DND-41 (cell line): ENCODE results near the gene HLA-C.

Source experiments
- ATAC-seq: fragments of 200-7000 bp; cut with Tn5 transposase; 3 replicates; pipeline ENCODE4 v1.9.1; 2021; ENCODE audit warnings: low read depth; ENCODE audit not compliant: insufficient read depth
- DNase-seq: peaks from one replicate; pipeline ENCODE4 v3.0.0-alpha.2; 2020
- H2AFZ ChIP-seq: 2 replicates; pipeline ENCODE4 v1.6.0; 2012; ENCODE audit warnings: low read depth, low read length
- H3K27ac ChIP-seq: 2 replicates; pipeline ENCODE4 v1.5.1; 2012; ENCODE audit warnings: low read length, inconsistent platforms
- H3K27me3 ChIP-seq: fragments of 200-600 bp; sonication (generic); 2 replicates; pipeline ENCODE4 v1.6.0; 2012; ENCODE audit warnings: low read length, mild to moderate bottlenecking, inconsistent platforms; ENCODE audit not compliant: insufficient read depth, poor library complexity
- H3K36me3 ChIP-seq: 2 replicates; pipeline ENCODE4 v1.5.1; 2012; ENCODE audit warnings: low read length, inconsistent platforms; ENCODE audit not compliant: insufficient read depth
- H3K4me1 ChIP-seq: 2 replicates; pipeline ENCODE4 v1.5.1; 2012; ENCODE audit warnings: mild to moderate bottlenecking, low read length; ENCODE audit not compliant: insufficient read depth
- H3K4me2 ChIP-seq: 2 replicates; pipeline ENCODE4 v1.6.0; 2012; ENCODE audit warnings: mild to moderate bottlenecking, moderate library complexity, low read length, inconsistent platforms; ENCODE audit not compliant: insufficient read depth
- H3K4me3 ChIP-seq, 2 experiments: fragments of 200-600 bp in 1 of 2; shearing (Covaris generic) in 1 of 2; 2 replicates each; pipeline ENCODE4 v1.5.1; 2012 to 2016; ENCODE audit warnings: inconsistent platforms in 2 of 2, low read length in 2 of 2, mild to moderate bottlenecking in 2 of 2, low read depth in 1 of 2, moderate library complexity in 1 of 2
- H3K79me2 ChIP-seq: 2 replicates; pipeline ENCODE4 v1.6.0; 2012; ENCODE audit warnings: low read length, inconsistent platforms; ENCODE audit not compliant: insufficient read depth
- H3K9ac ChIP-seq: 2 replicates; pipeline ENCODE4 v1.6.0; 2012; ENCODE audit warnings: low read depth, mild to moderate bottlenecking, inconsistent platforms, low read length, moderate library complexity
- H3K9me3 ChIP-seq: 2 replicates; pipeline ENCODE4 v1.5.1; 2012; ENCODE audit warnings: low read length, moderate library complexity, mild to moderate bottlenecking, inconsistent platforms; ENCODE audit not compliant: insufficient read depth, severe bottlenecking
- H4K20me1 ChIP-seq: 2 replicates; pipeline ENCODE4 v1.6.0; 2012; ENCODE audit warnings: low read length; ENCODE audit not compliant: insufficient read depth
- CTCF ChIP-seq: IDR thresholded peaks from 2 replicates; pipeline ENCODE4 v1.5.1; 2012; ENCODE audit warnings: borderline replicate concordance, low read length, moderate library complexity, mild to moderate bottlenecking; ENCODE audit not compliant: poor library complexity, severe bottlenecking; ENCODE audit errors: extremely low read depth
- EZH2 ChIP-seq: IDR thresholded peaks from 3 replicates; pipeline ENCODE4 v1.6.1; 2012; ENCODE audit warnings: borderline replicate concordance, low read depth, mild to moderate bottlenecking, moderate library complexity, low read length, inconsistent platforms; ENCODE audit not compliant: severe bottlenecking

The HLA-C gene

GRCh38 chr6:31252625-31253024 is 19.3 kb downstream of the HLA-C start:
- no peaks in the 10 kb centered on the region for H3K4me1 ChIP-seq
- TF ChIP-seq CTCF: peak; percentile 27
- TF ChIP-seq EZH2: no peak

GRCh38 chr6:31251261-31251660 is 20.6 kb downstream of the HLA-C start:
- Histone ChIP-seq H2AFZ (no peak overlapping the region), H3K27me3 (peaks cover 9% of the 10 kb centered on the region)

More at GRCh38 chr6:31252625-31253024, 19.3 kb downstream of the HLA-C start:
- Histone ChIP-seq H4K20me1 (no peaks in the 10 kb centered on the region), H3K9me3 (peaks cover 3% of the 10 kb centered on the region), H3K36me3 (no peaks in the 10 kb centered on the region), H3K4me3 (no peak overlapping the region), H3K79me2 (no peaks in the 10 kb centered on the region), H3K27ac (no peak overlapping the region), H3K4me2 (no peak overlapping the region), H2AFZ (no peak overlapping the region), H3K27me3 (peaks cover 9% of the 10 kb centered on the region), H3K9ac (no peak overlapping the region)
- no peak for ATAC-seq
- no peak for DNase-seq

GRCh38 chr6:31249184-31249583 is 22.7 kb downstream of the HLA-C start:
- Histone ChIP-seq H3K9me3 (peaks cover 4% of the 10 kb centered on the region), H3K4me1 (no peaks in the 10 kb centered on the region), H3K36me3 (no peaks in the 10 kb centered on the region), H3K4me3 (no peak overlapping the region), H4K20me1 (no peaks in the 10 kb centered on the region), H3K79me2 (no peaks in the 10 kb centered on the region), H3K4me2 (no peak overlapping the region), H3K9ac (no peak overlapping the region), H3K27ac (no peak overlapping the region), H2AFZ (no peak overlapping the region), H3K27me3 (peaks cover 12% of the 10 kb centered on the region)
- TF ChIP-seq CTCF: no peak
- TF ChIP-seq EZH2: no peak
- DNase-seq (no peak), ATAC-seq (no peak)

More at GRCh38 chr6:31251261-31251660, 20.6 kb downstream of the HLA-C start:
- Histone ChIP-seq H3K4me1 (no peaks in the 10 kb centered on the region), H3K9me3 (peaks cover 4% of the 10 kb centered on the region), H3K4me3 (no peak overlapping the region), H3K36me3 (no peaks in the 10 kb centered on the region), H3K27ac (no peak overlapping the region), H3K9ac (no peak overlapping the region), H4K20me1 (no peaks in the 10 kb centered on the region), H3K79me2 (no peaks in the 10 kb centered on the region), H3K4me2 (no peak overlapping the region)
- ATAC-seq: no peak
- TF ChIP-seq EZH2 (no peak), CTCF (no peak)
- no peak for DNase-seq

GRCh38 chr6:31247813-31248212 is 24.1 kb downstream of the HLA-C start:
- H2AFZ ChIP-seq: no peak overlapping the region
- no peak overlapping the region for H3K9ac ChIP-seq
- DNase-seq: no peak
- H3K27me3 ChIP-seq: peaks cover 12% of the 10 kb centered on the region
- H4K20me1 ChIP-seq: no peaks in the 10 kb centered on the region
- H3K27ac ChIP-seq: no peak overlapping the region
- no peaks in the 10 kb centered on the region for H3K36me3 ChIP-seq
- H3K4me3 ChIP-seq: no peak overlapping the region
- H3K9me3 ChIP-seq: peaks cover 4% of the 10 kb centered on the region
- no peaks in the 10 kb centered on the region for H3K4me1 ChIP-seq
- no peak overlapping the region for H3K4me2 ChIP-seq
- H3K79me2 ChIP-seq: no peaks in the 10 kb centered on the region
- no peak for ATAC-seq
- no peak for TF ChIP-seq CTCF
- TF ChIP-seq EZH2: no peak
